KMS-11 (cell line): Measurements from ENCODE around the gene ZNF593OS.

Source experiments
- H2AFZ ChIP-seq: fragments of 200-600 bp; sonication (generic); 2 replicates; pipeline ENCODE4 v1.6.1; 2016; ENCODE audit warnings: antibody characterized with exemption, mixed run types, low read depth
- H3K27ac ChIP-seq: fragments of 200-600 bp; sonication (generic); 2 replicates; pipeline ENCODE4 v1.6.1; 2016; ENCODE audit warnings: mild to moderate bottlenecking, mixed run types
- H3K27me3 ChIP-seq: fragments of 200-600 bp; sonication (generic); 2 replicates; pipeline ENCODE4 v1.6.1; 2017; ENCODE audit warnings: mild to moderate bottlenecking, low read depth, mixed run types, moderate library complexity; ENCODE audit not compliant: insufficient read depth
- H3K36me3 ChIP-seq: fragments of 200-600 bp; sonication (generic); 2 replicates; pipeline ENCODE4 v1.6.1; 2017; ENCODE audit warnings: mild to moderate bottlenecking, mixed run types; ENCODE audit not compliant: insufficient read depth
- H3K4me1 ChIP-seq: fragments of 200-600 bp; sonication (generic); 2 replicates; pipeline ENCODE4 v1.6.1; 2016; ENCODE audit warnings: mild to moderate bottlenecking, low read depth, mixed run types; ENCODE audit not compliant: poor library complexity, severe bottlenecking
- H3K4me2 ChIP-seq: fragments of 200-600 bp; sonication (generic); 2 replicates; pipeline ENCODE4 v1.7.0; 2016; ENCODE audit warnings: mild to moderate bottlenecking, mixed run types
- H3K4me3 ChIP-seq: fragments of 200-600 bp; sonication (generic); IDR thresholded peaks from 2 replicates; pipeline ENCODE4 v1.6.1; 2017; ENCODE audit warnings: low read depth, low read length, mixed read lengths; ENCODE audit not compliant: insufficient read depth
- H3K79me2 ChIP-seq: fragments of 200-600 bp; sonication (generic); 2 replicates; pipeline ENCODE4 v1.6.1; 2016; ENCODE audit warnings: low read depth, mixed run types; ENCODE audit not compliant: insufficient read depth
- H3K9ac ChIP-seq: fragments of 200-600 bp; sonication (generic); 2 replicates; pipeline ENCODE4 v1.6.1; 2016; ENCODE audit warnings: mild to moderate bottlenecking, mixed run types
- H4K20me1 ChIP-seq: fragments of 200-600 bp; sonication (generic); 2 replicates; pipeline ENCODE4 v1.6.1; 2016; ENCODE audit warnings: mild to moderate bottlenecking, mixed run types; ENCODE audit not compliant: insufficient read depth
- TF ChIP-seq, protein P1 (sequence below): fragments of 200-600 bp; sonication (generic); conservative IDR thresholded peaks from 2 replicates; pipeline ENCODE4 v1.6.1; 2017; ENCODE audit warnings: low read depth, mild to moderate bottlenecking, antibody characterized with exemption, low read length, moderate library complexity, mixed read lengths

The ZNF593OS gene

GRCh38 chr1:26156285-26157038 lies 15.2 kb downstream of the ZNF593OS start:
- no peak overlapping the region for H2AFZ ChIP-seq
- H3K4me1 ChIP-seq = no peaks in the 10 kb centered on the region
- H3K27me3 ChIP-seq = peaks cover 16% of the 10 kb centered on the region; the same call in 1 of the 2 replicates
- no peak overlapping the region for H3K4me2 ChIP-seq
- no peak overlapping the region for H3K4me3 ChIP-seq
- H3K36me3 ChIP-seq = no peaks in the 10 kb centered on the region
- TF ChIP-seq, protein P1, sequence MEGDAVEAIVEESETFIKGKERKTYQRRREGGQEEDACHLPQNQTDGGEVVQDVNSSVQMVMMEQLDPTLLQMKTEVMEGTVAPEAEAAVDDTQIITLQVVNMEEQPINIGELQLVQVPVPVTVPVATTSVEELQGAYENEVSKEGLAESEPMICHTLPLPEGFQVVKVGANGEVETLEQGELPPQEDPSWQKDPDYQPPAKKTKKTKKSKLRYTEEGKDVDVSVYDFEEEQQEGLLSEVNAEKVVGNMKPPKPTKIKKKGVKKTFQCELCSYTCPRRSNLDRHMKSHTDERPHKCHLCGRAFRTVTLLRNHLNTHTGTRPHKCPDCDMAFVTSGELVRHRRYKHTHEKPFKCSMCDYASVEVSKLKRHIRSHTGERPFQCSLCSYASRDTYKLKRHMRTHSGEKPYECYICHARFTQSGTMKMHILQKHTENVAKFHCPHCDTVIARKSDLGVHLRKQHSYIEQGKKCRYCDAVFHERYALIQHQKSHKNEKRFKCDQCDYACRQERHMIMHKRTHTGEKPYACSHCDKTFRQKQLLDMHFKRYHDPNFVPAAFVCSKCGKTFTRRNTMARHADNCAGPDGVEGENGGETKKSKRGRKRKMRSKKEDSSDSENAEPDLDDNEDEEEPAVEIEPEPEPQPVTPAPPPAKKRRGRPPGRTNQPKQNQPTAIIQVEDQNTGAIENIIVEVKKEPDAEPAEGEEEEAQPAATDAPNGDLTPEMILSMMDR = no peak
- H3K27ac ChIP-seq = no peak overlapping the region
- no peaks in the 10 kb centered on the region for H3K79me2 ChIP-seq
- H3K9ac ChIP-seq = no peak overlapping the region
- H4K20me1 ChIP-seq = no peaks in the 10 kb centered on the region

DNA sequence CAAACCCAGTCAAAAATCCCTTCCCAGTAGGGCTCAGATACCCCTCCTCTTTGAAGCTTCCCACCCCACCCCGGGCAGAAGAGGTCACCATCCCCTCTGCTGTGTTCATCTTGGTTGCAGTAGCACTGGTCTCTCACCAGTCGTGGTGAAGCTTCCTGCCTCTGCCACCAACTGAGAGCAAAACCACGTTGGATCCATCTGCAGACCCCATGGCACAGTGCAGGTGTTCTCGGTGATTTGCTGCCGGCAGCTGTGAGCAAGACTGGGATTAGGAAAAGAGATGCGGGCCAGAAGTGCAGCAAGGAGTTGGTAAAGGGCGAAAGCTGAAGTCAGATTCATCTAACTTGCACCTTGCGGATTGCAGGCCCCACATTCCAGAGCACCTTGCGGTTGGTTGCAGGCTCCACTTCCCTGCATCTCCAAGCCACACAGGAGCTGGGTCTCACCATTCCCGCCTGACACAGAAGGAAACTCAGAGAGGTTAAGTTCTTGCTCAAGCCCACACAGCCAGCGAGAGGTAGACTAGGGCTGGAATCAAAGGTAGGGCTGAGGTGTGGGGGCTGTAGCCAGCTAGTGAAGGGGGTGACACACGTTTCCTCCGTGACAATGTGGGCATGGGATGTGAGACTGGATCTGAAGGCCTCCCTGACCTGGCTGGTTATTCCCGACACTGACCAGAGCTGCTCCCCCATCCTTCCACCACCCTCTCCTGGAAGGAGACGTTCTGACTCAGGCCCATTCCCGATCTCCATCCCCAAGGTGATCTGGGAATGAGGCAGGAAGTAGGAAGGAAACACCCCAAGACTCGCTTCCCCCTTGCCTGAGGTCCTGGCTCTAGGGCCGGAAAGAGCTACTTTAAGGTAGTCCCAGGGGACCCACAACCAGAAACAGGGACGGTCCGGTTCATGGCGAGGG lies 16.0 kb downstream of the ZNF593OS start:
- H2AFZ ChIP-seq = no peak overlapping the region
- H3K27me3 ChIP-seq = peaks cover 7% of the 10 kb centered on the region; the same call in 1 of the 2 replicates
- H3K79me2 ChIP-seq = no peaks in the 10 kb centered on the region
- H3K9ac ChIP-seq = no peak overlapping the region
- H3K36me3 ChIP-seq = no peaks in the 10 kb centered on the region
- no peaks in the 10 kb centered on the region for H3K4me1 ChIP-seq
- TF ChIP-seq, protein P1 = no peak
- H3K4me2 ChIP-seq = no peak overlapping the region
- H4K20me1 ChIP-seq = no peaks in the 10 kb centered on the region
- H3K4me3 ChIP-seq = no peak overlapping the region
- H3K27ac ChIP-seq = no peak overlapping the region

- H3K4me2 ChIP-seq = no peak overlapping the region
- no peak overlapping the region for H2AFZ ChIP-seq
- H3K27ac ChIP-seq = no peak overlapping the region
- TF ChIP-seq, protein P1 = no peak
- H3K4me1 ChIP-seq = no peaks in the 10 kb centered on the region
- H4K20me1 ChIP-seq = no peaks in the 10 kb centered on the region
- no peaks in the 10 kb centered on the region for H3K36me3 ChIP-seq
- no peak overlapping the region for H3K4me3 ChIP-seq
- H3K79me2 ChIP-seq = no peaks in the 10 kb centered on the region
- peaks cover 7% of the 10 kb centered on the region; the same call in 1 of the 2 replicates for H3K27me3 ChIP-seq
- H3K9ac ChIP-seq = no peak overlapping the region
Observed at GRCh38 chr1:26154750-26155149, 16.9 kb downstream of the ZNF593OS start.

DNA sequence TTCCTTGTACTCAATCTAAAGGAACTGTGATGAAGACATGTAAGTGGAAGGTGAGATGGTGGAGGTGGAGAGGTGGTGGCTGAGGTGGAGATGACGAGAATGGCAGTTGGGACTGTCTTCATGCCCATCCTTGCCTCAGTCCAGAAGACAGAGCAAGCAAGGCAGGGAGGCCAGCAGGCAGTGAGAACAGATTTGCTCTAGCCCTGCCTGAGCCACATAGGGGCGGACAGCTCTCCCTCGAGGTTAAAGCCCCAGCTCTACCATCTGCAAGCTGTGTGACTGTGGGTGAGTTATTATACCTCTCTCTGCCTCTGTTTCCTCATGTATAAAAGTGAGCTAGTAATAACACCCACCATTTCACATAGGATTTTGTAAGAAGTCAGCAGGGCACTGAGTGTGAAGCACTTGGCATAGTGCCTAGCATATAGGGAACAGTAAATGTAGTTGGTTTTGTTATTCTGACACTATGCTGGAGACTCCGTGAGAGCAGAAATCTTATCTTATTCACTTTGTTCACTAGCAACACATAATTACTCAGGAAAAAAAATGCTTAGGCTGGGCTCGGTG lies 17.6 kb downstream of the ZNF593OS start:
- peaks cover 7% of the 10 kb centered on the region; the same call in 1 of the 2 replicates for H3K27me3 ChIP-seq
- no peaks in the 10 kb centered on the region for H3K36me3 ChIP-seq
- TF ChIP-seq, protein P1 = no peak
- H3K4me2 ChIP-seq = no peak overlapping the region
- H3K4me3 ChIP-seq = no peak overlapping the region
- no peak overlapping the region for H2AFZ ChIP-seq
- H3K4me1 ChIP-seq = no peaks in the 10 kb centered on the region
- H4K20me1 ChIP-seq = no peaks in the 10 kb centered on the region
- H3K79me2 ChIP-seq = no peaks in the 10 kb centered on the region
- no peak overlapping the region for H3K9ac ChIP-seq
- no peak overlapping the region for H3K27ac ChIP-seq
